GM19438 (cell line): ENCODE data around the gene SLC15A4.
A peak's percentile ranks its signal among the peaks of the same experiment; 100 is the strongest.
"Not testable (repeated sequence)": the region's sequence is repeated elsewhere in the genome, so short reads cannot be mapped to it uniquely, and the experiment has no call there.

Experiments used
- ATAC-seq: cut with Tn5 transposase; IDR thresholded peaks from one replicate; pipeline ENCODE4 v1.9.1; 2021; ENCODE audit warnings: low read depth; ENCODE audit not compliant: unreplicated experiment

SLC15A4 gene

GRCh38 chr12:128815779-128816642 lies 7.7 kb downstream of the SLC15A4 start:
- no peak for ATAC-seq

GRCh38 chr12:128814411-128815261 lies 9.1 kb downstream of the SLC15A4 start:
- no peak for ATAC-seq

- no peak for ATAC-seq
Measured at GRCh38 chr12:128813883-128814282, 9.9 kb downstream of the SLC15A4 start.

- ATAC-seq: no peak
Measured at GRCh38 chr12:128813392-128813791, 10.4 kb downstream of the SLC15A4 start.

- no peak for ATAC-seq
Measured at GRCh38 chr12:128811806-128812205, 12.0 kb downstream of the SLC15A4 start.

- peak; percentile 74 for ATAC-seq
Measured at GRCh38 chr12:128810182-128811127, 13.3 kb downstream of the SLC15A4 start.

GRCh38 chr12:128808651-128809050 lies 15.1 kb downstream of the SLC15A4 start:
- no peak for ATAC-seq

GRCh38 chr12:128807161-128807724 lies 16.5 kb downstream of the SLC15A4 start:
- ATAC-seq: no peak

- ATAC-seq: no peak
Measured at GRCh38 chr12:128806573-128806972, 17.2 kb downstream of the SLC15A4 start.

- ATAC-seq: not testable (repeated sequence)
Measured at GRCh38 chr12:128805406-128805805, 18.4 kb downstream of the SLC15A4 start.

- ATAC-seq: no peak
Measured at GRCh38 chr12:128804762-128805161, 19.0 kb downstream of the SLC15A4 start.

GRCh38 chr12:128803788-128804187 lies 20.0 kb downstream of the SLC15A4 start:
- ATAC-seq: no peak

GRCh38 chr12:128802756-128803155 lies 21.0 kb downstream of the SLC15A4 start:
- no peak for ATAC-seq

GRCh38 chr12:128801879-128802391 lies 21.8 kb downstream of the SLC15A4 start:
- no peak for ATAC-seq

GRCh38 chr12:128800606-128801005 lies 23.2 kb downstream of the SLC15A4 start:
- no peak for ATAC-seq

GRCh38 chr12:128798571-128799341 lies 25.0 kb downstream of the SLC15A4 start:
- ATAC-seq: peak; percentile 39

- ATAC-seq: peak; percentile 44
Measured at GRCh38 chr12:128797119-128798118, 26.3 kb downstream of the SLC15A4 start.
